ENCODE measurements around the gene TMEM204.

TMEM204 gene

DNA sequence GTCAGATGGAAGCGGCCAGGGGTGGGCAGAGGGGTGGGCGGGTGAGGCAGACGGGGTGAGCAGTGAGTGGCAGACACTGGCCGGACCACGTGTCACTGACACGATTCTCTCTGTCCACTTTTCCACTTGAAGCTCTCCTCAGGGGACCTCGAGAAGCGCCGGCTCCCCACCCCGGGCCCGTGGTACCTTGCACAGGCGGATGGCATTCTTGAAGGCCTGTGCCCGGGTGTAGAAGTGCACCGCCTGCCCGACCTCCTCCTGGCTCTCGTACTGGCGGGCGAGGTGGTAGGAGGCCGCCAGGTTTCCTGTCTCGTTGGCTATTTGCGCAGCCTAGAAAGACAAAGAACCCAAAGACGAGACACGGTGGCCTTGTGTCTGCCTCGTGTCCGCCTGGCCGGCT, 9.1 kb upstream of the TMEM204 start:
- no peak for DNase-seq

DNA sequence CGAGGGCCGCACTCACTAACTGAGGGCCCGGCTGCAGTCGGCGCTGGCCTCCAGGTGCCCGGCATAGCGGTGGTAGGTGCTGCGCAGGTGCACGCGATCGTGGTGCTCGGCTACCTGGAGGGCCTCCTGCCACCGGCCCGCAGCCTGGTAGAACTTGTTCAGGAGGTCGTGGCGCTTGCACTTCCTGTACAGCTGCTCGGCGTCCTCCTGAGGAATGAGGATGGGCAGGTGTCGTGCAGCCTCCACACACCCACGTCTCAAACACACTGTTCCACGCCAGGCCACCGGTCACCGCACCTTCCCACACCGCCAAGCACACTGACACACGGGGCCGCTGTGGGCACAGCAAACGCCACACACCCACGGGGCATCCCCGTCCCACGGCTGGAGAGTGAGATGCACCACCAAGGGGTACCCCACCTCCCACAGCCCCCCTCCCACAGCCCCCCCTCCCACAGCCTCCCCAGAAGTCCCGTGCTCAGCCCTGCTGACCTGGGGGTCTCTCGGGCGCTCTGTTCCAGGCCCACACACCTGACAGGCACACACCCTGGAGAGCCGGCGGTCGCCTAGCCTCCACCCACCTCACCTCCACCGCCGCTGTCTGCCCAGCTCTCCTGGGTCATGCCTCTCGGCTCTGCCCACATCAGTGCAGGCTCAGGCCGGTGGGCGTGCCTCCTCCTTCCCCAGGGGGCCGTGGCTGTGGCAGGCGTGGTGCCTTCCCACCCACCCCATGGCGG, 7.4 kb upstream of the TMEM204 start:
- DNase-seq = no peak

DNA sequence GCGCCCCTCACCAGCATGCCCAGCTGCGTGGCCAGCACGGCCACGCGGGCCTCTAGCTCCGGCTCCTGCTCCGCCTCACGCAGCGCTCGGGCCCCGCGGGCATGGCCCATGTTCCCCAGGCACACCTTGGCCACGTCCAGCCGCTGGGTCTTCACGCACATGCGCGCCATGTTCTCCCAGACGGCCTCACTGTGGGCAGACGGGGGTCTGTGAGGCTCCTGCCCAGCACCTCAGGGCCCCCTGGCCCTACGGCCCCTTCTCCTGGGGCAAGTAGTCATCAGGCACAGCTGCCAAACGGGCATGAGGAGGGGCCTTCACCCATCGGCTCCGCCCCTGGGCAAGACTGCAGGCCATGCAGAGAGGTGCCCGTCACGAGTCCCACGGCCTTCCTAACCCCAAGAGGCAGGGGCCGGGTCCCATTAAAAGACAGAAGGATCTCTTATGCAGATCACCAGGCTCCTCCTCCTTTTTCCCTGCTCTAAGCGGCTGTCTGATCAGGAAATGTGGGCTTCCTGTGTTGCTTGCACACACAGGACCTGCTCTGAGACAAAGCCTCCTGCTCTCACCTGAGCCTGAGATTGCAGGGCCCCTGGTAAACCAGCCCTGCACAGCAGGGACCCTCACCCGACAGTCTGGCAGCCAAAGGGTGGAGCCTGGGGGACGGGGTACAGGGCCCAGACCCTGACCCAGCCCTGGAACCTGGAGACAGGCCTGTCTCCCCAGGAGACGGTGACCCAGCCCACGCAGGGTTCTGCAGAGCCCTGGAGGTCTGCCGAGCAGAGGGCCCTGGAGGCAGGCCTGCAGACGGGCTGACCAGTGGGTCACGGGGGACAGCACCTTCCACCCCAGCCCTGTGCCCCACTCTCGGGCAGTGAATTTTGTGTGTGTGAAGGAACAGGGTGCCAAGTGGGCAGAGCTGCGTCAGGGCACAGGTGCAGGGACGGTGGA, 6.6 kb upstream of the TMEM204 start:
- no peak for DNase-seq

DNA sequence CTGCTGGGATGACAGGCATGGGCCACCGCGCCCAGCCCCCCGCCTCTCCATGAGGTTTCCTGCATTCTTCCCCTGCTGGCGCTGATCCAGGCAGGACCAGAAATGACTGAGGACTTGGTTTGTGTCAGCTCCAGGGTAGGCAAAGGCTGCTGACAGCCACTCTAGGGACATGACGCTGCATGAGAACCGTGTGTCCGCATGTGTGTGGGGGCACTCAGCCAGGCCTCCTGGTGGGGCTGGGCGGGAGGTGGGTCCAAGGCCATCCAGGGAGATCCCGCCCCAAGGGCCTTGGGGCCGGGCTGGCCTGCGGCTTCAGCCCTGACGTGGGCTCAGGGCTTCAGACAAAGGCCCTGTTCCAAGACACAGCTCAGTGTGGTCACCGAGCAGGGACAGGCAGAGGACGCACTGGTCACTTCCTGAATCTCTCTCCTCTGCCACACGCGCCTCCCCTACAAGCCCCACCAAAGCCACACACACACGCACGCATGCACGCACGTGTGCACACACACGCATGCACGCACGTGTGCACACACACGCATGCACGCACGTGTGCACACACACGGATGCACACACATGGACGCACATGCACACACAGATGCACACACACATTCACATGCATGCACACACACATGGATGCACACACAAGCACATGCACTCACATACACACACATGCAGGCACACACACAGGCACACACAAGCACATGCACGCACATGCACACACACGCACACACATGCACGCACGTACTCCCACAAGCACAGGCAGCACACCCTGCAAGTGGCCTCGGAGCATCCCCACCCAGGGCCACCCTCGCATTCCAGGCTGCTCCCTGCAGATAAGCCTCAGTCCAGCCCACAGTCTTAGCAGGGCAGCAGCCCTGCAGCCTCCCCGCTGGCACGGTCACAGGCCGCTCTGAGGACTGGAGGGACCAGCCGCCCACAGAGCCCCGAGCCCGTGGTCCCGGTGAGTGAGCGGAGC, 5.3 kb upstream of the TMEM204 start:
- DNase-seq = no peak

DNA sequence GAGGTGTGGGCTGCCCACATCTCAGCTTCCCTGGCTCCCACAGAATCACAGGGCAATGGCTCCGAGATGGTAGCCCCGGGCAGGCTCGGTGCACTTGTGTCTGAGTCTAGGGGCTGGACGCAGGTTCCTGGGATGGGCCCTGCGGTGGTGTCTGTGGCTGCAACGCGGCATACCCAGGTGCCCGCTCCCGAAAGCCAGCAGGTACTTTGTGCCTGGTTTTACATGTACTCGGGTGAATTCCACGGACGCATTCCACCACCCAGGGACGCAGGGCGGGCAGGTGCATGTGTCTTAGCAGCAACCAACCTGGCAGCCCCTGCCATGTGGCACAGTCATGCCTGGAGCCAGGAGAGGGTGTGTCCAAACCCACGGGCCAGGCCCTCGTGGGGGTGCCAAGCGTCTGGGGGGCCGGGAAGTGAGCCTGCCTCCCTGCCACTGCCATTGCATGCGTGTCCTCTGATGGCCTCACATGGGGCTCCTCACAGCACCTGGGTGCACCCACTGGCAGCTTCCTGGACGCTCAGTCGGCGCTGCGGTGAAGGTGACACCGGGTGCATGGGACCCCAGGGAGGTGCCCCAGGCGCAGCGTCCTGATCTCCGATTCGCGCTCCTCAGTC, 4.4 kb upstream of the TMEM204 start:
- no peak for DNase-seq

DNA sequence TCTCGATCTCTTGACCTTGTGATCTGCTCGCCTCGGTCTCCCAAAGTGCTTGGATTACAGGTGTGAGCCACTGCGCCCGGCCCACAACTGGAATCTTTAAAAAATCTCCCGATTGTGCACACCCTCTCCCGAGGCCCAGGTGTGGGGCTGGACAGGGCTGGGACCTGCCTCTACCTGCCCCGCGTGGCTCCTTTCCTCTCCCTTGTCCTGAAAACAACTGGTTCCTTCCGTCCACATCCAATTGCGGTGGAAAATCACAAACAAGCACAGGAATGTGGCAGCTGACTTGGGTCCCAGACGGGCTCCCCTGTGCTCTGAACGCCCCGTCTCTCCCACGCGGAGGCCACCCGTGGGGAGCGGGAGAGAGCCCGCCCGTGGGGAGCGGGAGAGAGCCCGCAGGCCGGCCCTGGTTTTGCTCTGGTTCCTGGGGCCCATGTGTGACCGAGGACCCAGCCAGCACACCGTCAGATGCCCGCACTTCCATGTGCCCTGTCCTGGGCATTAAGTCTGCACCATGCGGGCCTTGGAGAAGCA, 3.0 kb upstream of the TMEM204 start:
- no peak for DNase-seq

DNA sequence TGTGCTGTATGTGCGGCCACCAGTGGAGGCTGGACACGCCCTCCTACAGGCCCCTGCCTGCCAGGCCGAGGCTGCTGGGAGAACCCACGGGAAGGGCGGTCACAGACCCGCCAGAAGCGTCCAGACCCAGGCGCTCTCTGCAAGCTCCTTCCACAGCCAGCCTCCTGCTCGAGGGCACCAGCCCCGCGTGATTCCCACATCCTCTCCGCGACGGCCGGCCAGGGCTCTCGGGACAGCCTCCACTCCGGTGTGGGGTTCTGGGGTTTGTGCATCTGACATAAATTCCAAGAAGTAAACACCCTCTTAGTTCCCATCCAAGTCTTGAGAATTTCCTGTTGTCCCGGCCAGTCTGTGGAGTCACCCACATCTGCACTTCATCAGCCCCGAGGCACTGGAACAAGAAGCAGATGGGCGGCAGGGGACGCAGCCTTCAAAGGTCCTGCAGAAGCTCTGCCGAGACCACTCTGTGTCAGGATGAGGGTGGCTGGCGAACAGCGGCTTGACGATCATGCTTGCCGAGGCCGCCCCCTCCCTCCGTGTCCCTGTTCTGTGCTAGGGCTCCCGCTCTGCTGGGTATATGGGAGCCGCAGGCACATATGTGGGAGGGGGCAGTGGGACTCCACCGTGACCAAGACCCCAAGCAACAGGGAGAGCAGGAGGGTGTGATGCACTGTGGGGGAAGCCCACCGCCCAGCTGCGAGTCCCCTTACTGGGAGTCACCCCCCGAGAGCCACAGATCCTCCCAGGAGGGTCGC, 2.4 kb upstream of the TMEM204 start:
- no peak for DNase-seq

DNA sequence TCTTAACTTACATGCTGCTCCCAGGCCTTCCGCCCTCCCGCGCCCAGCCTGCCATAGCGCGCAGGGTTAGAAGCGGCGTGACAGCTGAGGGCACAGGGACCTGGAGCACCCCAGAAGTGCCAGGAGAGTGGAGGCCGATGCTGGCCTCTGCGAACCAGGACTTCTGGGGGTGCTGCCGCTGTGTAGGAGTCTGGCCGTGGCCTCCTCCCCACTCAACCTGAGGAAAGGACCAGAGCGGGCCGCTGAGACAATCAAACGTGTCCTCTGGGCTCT, 1.9 kb upstream of the TMEM204 start:
- DNase-seq = no peak

DNA sequence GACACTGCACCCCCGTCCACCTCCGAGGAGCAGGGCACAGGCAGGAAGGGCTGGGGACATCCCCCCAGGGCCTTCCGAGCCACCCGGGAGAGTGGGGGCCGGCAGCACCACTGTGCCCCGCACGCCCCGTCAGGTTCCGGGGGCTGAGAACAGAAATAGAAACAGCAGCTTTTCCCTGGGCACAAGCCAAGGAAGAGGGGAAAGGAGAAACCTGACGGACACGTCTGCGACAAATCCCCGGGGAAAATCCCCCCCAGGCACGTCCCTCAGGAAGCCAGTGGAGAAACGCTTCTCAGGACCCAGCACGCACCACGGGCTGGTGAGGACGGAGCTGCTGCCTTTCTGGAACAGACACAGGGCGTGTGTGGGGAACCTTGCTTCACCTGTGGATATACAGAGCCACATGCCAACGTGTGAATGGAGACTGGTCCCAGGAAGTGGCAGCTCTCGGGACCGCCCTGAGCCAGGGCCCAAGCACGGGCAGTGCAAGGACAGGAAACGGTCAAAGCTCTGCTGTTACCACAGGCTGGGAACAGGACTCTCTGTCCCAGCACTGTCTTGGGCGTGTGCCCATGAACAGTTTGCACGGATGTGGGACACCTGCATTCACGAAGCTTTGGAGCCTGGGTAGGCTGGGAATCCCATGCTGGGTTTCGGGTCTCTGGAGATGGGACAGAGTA, 1.2 kb upstream of the TMEM204 start:
- no peak for DNase-seq

DNA sequence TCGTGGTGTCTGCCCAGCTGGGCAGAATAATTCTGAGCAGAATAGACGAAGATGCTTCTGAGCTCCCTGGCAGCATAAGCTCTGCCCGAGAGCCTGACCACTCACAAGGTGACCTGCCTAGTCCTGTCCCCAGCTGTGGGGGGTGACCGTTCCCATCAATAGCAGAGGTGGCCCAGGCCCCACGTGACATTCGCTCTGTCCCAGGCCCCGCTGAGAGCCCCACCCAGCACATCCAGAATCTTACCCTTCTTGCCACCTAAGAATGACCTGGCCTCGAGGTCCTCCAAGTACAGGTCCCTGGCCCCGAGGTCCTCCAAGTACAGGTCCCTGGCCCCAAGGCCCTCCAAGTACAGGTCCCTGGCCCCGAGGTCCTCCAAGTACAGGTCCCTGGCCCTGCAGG, 695 bp upstream of the TMEM204 start:
- DNase-seq = no peak

DNA sequence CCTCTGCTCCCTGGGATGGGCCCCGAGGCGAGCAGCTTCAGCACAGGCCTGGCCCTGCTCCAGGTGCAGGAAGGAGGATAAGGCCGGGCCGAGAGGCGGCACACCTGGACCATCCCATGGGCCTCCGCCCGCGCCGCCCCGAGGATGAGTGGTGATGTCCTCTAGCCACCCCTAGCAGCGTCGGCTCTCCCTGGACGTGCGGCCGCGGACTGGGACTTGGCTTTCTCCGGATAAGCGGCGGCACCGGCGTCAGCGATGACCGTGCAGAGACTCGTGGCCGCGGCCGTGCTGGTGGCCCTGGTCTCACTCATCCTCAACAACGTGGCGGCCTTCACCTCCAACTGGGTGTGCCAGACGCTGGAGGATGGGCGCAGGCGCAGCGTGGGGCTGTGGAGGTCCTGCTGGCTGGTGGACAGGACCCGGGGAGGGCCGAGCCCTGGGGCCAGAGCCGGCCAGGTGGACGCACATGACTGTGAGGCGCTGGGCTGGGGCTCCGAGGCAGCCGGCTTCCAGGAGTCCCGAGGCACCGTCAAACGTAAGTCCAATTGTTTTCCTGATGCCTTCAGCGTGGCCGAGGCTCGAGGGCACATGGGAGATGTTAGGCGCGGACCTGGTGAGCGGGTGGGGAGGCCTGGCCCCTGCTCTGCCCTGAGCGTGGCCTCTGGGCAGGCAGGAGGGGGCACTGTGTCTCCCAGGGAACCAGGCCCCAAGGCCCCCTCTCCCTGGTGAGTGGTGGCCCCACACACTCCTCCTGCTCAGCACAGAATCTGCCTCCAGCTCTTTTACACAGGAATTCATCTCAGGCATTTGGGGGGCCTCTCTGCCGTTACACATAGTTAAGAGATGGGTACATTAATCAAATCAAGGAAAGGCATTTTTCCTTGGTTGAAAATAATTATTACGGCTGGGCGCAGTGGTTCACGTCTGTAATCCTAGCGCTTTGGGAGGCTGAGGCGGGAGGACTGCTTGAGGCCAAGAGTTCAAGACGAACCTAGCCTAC, 855 bp downstream of the TMEM204 start:
- DNase-seq = no peak

DNA sequence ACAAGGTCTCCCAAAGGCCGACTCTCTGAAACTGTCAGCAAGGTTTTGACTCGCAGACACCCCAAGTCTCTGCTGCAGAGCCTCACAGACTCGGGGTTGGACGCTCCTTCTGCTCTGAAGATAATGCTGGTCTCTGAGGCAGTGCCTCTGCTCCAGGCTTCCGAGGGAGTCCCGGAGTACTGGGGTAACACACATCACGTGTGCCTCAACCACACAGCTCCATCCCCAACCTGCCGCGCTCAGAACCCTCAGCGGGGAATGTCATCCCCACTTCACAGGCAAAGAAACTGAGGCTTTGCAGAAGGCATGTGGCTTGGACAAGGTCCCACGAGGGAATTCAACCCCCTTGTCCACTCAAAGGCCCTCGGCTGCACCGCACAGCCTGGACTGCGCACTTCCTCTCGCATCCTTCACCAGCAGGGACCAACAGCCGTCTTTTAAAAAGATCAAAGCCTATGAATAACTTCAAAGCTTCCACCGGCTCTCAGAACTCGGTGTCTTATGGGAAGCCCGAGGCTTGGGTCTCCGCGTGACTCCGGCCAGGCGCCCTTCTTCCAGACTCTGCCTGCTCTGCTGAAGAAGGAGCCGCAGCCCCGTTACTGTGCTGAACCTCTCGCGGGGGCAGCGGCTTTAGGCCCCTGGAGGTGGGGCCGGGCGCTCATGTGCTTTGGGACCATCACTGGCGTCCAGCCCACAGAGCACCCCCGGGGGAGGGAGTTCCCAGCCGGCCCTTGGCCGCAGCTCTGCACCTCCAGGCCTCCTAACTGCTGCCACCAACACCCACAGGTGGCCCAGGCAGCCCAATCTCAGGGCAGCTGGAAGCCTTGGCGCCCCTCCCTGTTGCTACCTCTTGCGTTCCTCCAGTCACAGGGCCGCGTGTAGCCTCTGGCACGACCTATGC, 2.2 kb downstream of the TMEM204 start:
- no peak for DNase-seq

DNA sequence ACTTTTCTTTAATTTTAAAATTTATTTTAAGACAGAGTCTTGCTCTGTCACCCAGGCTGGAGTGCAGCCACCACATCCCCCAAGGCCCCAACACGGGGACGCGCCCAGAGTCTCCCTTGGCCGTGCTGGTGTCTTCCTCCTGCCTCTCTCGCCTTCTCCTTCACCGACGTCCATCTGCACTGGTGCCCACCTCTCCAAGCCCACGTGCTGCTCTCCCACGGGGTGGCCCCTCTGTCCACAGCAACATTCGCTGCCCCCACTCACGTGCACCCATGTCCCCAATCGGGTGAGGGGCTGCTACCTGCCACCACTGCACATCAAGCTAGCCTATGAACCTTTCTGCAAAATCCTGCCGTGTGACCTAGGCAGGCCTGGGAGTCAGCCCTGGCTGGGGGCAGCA, 3.1 kb downstream of the TMEM204 start:
- no peak for DNase-seq

DNA sequence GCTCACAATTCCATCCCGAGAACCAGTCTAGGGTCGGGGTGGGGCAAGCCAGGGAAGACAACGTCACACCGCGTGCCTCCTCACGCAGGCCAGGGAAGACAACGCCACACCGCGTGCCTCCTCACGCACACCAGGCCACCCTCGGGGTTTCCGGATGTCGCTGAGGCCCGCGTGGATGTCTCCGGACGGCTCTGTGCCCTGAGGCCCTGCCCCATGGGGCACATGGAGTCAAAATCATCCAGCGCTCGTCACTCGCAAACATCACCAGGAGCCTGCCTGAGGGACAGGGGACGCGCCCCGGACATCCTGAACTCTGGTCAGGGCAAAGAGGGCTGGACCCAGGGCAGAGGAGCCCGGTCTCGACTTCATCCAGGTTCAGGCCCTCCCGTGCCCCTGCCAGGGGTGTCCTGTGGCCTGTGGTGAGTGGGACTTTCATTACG, 3.7 kb downstream of the TMEM204 start:
- DNase-seq = no peak

DNA sequence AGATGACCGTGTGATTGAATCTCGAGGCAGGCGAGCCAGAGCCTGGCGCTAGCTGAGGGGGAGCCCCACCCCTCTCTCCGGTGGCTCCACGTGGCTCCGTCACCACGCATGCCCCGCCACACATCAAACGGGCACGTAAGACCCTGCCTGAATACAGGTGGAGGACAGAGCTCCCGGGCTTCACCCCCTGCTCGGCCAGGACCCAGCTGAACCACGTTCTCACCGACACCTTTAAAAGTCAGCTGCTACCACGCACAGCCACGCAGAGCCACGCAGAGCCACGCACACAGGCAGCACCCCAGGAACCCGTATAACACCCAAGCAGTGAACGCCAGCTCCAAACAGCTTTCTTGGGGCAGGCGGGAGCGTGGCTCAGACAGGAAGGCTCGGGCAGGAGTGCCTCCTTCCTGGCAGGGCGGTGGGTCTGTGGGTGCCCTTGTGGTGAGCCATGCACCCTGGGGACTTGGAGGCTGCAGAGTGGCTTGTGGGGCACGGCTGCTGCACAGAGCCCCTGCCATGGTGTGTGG, 4.4 kb downstream of the TMEM204 start:
- no peak for DNase-seq

DNA sequence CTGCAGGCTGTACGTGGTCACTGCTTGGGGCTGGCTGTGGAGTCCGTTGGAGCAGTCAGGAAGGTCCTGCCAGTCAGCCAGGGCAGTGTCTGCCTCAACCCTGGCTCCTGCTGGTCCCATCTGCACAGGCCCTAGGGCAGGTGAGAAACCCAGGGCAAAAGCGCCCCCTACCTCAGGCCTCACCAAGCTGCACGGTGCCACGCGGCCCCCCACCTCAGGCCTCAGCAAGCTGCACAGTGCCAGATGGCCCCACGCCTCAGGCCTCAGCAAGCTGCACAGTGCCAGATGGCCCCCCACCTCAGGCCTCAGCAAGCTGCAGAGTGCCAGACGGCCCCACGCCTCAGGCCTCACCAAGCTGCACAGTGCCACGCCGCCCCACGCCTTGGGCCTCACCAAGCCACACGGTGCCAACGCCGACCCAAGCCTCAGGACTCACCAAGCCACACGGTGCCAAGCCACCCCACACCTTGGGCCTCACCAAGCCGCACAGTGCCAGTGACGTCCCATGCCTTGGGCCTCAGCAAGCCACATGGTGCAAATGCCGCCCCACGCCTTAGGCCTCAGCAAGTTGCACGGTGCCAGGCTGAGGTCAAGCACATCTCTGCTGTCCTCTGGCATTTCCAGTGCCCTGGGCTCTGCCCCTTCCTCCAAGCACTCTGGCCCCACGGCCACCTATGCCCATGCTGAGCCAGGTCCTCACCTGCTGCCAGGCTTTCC, 5.5 kb downstream of the TMEM204 start:
- DNase-seq = no peak

DNA sequence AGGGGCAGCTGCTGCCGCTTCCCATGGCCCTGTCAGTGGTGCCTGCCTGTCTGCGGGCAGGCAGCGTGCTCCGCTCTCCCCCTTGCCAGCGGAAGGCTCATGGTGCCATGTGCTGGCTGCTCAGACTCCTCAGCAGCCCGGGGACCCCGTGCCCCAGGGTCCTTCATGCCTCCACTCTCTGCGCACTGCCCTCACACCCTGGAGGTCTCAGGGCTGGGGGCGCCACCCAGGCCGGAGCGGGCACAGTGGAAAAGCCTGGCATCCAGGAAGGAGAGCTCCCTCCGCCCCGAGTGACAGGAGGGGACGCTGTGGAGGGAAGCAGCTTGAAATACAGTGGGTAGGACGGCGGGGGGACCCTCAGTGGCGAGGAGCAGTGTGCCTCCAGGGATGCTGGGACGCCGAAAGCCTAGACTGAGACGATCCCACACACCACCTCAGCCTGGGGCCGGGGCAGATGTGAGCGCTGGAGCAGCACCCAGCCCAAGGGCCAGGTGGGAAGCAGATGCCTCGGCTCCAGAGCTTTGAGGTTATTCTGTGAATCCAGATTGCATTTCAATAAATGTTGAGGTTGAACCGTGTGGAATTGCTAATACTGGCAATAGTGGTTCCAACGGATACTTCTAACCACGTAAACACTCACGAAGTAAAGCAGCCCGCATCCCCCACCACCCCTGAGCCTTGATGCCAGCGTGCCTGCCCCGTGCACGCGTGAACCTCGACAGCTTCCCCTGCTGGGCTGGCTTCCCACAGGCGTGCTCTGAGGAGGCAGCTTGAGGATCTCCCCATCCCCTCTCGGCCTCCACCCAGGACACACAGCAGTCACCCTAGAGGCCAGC, 6.5 kb downstream of the TMEM204 start:
- DNase-seq = no peak
